OCI-LY1 (cell line): Measurements from ENCODE around the gene AMPD2.
"Not testable (repeated sequence)": the region's sequence is repeated elsewhere in the genome, so short reads cannot be mapped to it uniquely, and the experiment has no call there.

ENCODE experiments used
- CTCF ChIP-seq: fragments of 200-600 bp; sonication (generic), shearing (Covaris generic); IDR thresholded peaks from 2 replicates; pipeline ENCODE4 v1.5.1; 2017; ENCODE audit warnings: mild to moderate bottlenecking, antibody characterized with exemption, low read length, moderate library complexity, mixed read lengths
- EZH2 ChIP-seq: fragments of 200-600 bp; sonication (generic), shearing (Covaris generic); IDR thresholded peaks from 2 replicates; pipeline ENCODE4 v1.8.0; 2017; ENCODE audit warnings: borderline replicate concordance, mixed run types, mild to moderate bottlenecking, antibody characterized with exemption, low read length, moderate library complexity, mixed read lengths

- TF ChIP-seq CTCF, EZH2: not testable (repeated sequence)
Measured at GRCh38 chr1:109669949-109670302, 50.3 kb downstream of the AMPD2 start.
